NCI-H146 (cell line): ENCODE results near the gene TNK2.
"Not testable (repeated sequence)": the region's sequence is repeated elsewhere in the genome, so short reads cannot be mapped to it uniquely, and the experiment has no call there.

Source experiments
- DNase-seq: peaks from one replicate; lab custom pipeline; 2025; lab: John Stamatoyannopoulos, UW

The TNK2 gene

DNA sequence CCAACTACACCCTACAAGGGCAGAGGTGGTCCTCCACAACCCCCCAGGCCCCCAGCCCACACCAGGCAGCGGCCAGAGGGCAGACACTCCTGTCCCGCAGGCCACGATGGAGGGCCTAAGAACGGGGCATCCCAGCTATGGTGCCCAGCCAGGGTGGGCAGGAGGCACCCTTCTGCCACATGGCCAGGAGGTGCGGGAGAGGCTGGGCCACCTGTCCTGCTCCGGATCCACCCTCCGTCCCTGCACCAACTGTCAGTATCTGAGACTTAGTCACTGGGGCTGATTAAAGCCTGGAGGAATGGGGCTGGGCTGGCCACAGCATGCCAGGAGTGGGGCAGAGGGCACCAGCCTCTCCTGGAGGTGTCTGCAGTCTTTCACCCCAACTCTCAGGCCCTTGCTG is 37.9 kb downstream of the TNK2 start:
- DNase-seq, result no peak

DNA sequence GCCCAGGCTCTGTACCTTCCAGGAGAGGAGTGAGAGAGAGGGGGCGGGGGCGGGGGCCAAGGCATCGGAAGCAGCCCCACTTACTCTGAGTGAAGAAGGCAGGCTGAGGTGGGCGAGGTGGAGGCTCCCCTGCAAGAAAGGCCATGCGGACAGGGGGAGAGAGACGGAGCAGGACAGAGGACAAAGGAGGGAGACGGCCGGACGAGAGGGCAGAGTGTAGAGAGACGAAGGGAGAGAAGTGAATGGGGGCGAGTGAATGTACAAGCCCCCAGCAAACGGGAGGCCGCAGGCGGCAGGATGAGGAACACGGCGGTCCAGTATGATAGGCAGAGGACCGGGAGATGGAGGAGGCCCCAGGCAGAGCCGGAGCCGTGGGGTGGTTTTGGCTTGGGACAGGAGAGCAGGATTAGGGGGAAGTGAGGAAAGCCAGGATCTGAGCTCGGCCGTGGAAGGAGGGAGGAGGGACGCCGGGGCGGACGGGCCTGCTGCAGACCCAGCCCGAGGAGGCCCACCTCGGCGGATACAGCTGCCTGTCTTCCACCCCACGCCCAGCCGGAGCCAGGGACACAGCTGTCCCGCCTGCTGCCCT is 38.8 kb downstream of the TNK2 start:
- no peak for DNase-seq

- no peak for DNase-seq
Observed at GRCh38 chr3:195868866-195869412, 39.4 kb downstream of the TNK2 start.

GRCh38 chr3:195868336-195868865 is 40.0 kb downstream of the TNK2 start:
- DNase-seq, result no peak

- no peak for DNase-seq
Observed at GRCh38 chr3:195867631-195868335, 40.6 kb downstream of the TNK2 start.

DNA sequence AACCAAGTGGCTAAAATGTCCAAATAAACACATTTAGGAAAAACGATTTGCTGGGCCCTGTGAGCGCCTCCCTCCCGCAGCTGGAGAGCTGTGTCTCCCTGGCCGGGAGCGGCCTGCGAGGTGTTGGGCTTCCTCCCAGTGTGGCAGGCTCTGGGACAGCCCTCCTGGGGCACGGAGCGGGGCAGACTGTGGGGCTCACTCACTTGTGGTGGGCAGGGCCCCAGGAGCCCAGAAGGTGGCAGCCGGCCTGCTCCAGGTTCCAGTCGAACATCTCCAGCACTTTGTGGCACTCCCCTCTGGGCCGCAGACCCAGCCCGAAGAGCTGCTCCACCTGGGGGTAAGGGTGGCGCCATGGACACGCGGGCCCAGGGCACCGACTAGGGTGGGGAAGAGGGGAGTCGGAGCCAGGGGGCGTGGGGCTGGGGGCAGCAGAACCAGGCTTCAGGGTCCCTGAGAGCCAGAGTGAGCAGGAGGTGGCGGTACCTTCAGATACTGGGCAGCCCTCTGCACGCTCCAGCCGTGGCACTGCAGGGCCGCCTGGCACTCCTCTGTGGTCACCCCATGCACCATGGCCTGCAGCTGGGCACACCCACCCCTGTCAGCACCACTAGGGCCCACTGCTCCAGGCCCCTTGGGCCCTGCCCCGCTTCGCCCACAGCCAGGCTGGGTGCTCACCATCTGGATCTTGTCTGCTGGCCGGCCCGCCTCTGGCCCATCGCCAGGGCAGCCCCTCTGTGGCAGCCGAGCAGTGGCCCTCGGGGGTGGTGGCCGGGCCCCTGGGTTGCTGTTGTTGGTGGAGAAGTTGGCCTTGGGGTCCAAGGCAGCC is 41.5 kb downstream of the TNK2 start:
- no peak for DNase-seq

DNA sequence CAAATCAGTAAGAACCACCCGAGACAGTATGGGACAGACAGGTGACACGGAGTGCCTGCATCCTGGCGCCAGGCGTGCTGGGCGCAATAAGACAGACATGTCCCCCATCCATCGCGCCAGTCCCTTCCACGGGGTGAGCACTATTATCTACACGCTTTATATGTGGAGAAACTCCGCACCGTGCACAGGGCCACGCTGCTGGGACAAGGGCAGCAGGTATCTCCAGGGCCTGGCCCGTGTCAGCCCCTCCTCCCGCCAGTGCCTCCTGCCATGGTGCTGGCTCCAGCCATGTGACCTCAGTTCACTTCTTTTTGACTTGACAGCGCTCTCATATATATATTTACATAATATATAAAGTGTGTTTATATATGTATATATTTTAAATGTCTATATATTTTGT is 42.6 kb downstream of the TNK2 start:
- no peak for DNase-seq

- DNase-seq, result peak; percentile 32
Observed at GRCh38 chr3:195863121-195864061, 45.0 kb downstream of the TNK2 start.

DNA sequence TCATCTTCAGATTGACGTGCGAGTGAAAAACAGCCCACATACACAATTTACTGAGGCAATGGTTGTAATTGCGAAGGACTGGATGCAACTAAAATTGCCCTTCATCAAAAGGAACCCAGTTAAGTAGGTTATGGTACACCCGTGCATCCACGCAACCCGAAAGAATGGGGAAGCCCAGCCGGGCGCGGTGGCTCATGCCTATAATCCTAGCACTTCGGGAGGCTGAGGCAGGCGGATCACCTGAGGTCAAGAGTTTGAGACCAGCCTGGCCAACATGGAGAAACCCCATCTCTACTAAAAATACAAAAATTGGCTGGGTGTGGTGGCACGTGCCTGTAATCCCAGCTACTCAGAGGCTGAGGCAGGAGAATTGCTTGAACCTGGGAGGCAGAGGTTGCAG is 46.0 kb downstream of the TNK2 start:
- not testable (repeated sequence) for DNase-seq

- DNase-seq, result no peak
Observed at GRCh38 chr3:195860456-195860855, 47.9 kb downstream of the TNK2 start.

DNA sequence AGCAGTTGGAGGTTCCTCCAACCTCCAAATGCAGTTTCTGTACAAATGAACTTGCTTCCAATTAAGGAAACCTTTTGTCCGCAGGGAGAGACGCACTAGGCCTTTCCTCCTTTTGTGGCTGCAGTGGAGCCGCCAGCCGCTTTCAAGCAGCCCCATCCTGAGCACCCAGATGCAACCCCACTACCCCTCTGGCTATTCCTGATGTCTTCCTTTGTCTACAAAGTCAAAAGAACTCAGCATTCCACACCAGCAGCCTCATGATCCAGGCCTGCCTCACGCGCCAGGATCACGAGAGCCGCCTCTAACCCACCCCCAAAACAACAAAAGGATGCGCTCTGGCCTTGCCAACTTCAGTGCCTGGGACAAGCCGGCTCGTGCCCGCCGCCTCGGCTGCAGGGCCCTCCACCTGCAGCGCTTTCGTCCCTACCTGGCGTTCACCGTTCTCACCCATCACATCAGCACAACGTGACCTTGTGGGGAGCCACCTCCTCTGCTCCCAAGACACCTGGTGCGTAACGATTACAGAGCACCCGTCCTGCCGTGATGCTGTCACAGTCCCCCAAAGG is 48.4 kb downstream of the TNK2 start:
- DNase-seq, result no peak

DNA sequence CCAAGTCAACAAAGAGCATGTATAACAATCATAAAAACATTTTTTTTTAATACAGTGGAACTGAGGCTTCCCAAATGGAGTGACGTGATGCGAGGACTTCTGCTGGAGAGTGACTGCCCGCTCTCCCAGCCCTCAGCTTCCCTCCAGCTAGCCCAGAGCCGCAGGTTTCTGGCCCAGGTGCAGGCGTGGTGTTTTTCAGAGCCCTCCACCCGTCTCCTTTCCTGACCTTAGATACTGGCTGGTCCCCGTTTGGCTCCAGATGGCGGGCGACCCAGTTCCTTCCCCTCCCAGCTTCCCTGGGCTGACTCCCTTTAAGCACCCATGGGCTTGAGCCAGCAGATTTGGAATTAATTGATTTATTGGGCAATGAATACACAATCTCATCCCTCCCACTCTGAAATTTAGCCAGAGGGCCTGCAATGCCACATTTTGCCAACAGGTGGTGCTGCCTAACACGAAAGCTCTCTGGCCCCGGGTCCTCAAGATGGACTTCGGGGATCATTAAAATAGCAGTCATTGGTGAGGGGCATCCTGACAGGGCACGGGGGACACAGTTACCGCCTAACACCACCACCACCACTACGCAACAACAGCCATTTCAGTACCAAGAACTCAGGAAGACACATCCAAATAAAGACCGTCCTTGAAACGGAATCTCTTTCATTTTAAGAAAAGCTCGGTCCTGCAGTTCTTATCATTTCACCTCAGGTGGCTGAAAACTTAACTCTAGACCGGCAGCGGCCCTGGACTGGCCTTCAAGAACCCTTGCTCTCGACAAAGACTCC is 49.1 kb downstream of the TNK2 start:
- peak; percentile 60 for DNase-seq

GRCh38 chr3:195856410-195857084 is 51.8 kb downstream of the TNK2 start:
- DNase-seq, result no peak

GRCh38 chr3:195855471-195856409 is 52.6 kb downstream of the TNK2 start:
- DNase-seq, result no peak

DNA sequence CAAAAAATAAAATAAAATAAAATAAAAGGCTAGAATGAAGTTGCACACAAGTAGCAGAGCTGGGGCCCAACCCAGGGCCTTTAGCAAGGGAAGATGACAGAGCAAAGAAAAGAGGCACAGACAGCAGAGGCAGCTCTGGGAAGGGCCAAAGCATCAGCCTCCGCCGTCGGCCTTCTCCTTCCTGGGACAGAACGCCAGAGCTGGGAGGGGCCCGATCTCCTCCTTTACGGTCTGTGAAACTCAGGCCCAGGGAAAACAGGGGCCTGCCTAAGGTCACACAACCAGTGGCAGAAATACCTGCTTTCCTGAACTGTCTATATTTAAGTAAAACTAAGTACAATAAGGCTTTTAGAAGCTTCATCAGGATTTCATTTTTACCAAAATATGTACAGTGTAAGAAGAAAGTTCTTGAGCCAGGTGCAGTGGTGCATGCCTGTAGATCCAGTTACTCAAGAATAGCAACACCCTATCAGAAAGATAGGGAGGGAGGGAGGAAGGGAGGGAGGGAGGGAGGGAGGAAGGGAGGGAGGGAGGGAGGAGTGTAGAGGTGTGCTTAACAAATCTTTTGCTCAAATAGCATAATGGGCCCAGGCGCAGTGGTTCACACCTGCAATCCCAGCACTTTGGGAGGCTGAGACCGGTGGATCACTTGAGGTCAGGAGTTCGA is 53.6 kb downstream of the TNK2 start:
- DNase-seq, result no peak

- no peak for DNase-seq
Observed at GRCh38 chr3:195853996-195854395, 54.4 kb downstream of the TNK2 start.

DNA sequence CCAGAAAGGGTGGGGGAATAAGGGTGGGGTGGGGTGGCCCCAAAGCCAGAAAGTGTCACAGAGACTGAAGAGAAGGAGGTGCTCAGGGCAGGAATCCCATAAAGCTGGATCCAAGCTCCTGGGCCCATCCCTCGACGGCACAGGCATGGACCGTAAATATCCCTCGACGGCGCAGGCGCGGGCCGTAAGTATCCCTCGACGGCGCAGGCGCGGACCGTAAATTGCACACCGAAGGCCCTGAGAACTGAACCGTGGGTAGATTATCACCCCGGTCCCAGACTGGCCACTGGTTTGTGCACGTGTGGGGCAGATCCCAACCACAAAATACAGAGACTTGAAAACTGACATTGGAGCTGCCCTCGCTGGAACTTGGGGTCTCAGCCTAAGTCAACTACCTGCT is 55.3 kb downstream of the TNK2 start:
- no peak for DNase-seq
